Measurements from ENCODE around the gene BBC3.
"Not testable (repeated sequence)": the region's sequence is repeated elsewhere in the genome, so short reads cannot be mapped to it uniquely, and the experiment has no call there.

Gene BBC3

DNA sequence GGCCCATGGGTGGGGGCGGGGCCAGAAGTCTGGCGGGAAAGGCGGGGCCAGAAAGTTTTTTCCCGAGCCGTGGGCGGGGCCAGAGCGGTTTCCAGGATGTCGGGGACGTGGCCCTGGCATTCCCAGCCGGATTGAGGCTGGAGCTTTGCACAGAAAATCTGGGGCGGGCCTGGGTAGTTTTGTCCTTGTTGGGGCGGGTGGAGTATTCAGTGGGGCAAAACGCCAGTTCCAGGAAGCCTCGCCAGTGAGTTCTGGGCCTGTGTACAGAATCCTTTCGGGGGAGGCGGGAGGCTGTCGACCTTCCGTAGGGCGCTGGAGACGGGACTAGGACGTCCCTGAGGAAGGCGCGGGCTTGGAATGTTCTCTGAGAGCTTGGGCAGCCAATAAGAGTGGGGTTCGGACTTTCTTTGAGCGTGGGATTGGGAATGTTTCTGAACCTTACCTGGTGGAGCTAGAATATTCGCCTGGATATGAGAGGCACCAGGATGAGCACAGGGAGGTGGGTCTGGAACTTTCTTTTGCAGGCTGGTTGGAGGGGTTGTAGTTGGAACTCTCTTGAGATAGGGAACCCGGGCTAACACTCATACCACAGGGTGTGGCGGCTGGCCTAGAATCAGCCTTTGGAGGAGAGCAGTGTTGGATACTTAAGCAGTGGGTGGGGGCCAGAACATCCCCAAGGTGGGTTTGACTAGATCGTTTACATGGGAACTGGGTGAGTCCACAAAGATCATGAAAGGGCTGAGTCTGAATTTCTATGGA, 26.6 kb upstream of the BBC3 start:
- no peak for DNase-seq

DNA sequence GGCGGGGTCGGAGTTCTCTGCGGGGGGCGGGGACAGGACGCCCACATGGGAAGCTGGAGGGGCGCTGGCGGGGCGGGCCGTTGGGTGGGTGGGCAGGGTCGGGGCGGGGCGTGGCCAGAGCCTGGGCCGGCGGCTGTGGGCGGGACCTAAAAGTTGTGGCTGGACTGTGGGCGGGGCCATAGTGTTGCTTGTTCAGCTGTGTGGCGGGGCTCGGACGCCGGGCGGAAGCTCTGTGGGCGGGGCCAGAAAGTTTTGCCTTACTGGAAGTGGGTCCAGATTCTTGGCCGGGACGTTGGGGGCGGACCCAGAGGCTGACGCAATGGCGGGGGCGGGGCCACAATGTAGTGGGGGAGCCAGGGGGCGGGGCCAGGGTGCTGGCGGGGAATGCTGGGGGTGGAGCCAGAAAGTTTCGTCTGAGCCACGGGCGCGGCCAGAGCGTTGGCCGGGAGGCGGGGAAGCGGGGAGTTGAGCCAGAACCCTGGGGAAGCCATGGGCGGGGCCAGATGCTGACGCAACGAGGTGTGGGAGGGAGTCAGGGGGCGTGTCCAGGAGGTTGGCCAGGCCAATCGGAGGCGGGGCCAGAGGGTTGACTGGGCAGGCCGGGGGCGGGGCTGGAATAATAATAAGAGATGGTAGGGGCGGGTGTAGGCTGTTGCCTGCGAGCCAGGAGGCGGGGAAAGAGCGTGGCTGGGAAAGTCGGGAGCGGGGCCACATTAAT, 25.9 kb upstream of the BBC3 start:
- peak; percentile 98 for DNase-seq

DNA sequence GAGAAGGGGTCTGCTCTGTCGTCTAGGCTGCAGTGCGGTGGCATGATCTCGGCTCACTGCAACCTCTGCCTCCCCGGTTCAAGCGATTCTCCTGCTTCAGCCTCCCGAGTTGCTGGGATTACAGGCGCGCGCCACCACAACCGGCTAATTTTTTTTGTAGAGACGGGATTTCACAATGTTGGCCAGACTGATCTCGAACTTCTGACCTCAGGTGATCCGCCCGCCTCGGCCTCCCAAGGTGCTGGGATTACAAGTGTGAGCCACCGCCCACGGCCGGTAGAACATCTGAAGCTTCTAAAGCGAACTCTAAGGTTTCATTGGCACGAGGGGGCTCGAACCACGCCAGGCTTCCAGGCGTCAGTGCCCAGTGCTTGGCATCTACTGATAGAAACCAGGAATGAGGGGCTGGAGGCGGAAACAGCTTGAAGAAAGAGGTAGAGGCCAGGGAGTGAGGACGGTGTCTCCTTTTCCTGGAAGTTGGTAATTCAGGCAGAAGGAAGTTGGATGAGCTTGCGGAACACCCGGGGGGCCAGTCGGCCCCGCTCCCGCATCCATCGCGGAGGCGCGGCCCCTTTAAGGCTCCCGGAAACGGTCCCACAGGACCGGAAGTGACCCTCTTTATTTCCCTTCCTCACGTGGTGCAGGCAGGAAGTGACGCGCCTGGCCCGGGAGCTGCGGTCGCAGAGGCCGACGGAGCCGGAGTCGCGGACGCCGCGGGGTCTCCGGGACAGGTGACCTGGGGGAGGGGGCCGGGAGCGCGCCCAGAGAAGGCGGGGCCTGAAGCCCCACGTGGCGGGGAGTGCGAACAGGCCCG, 25.1 kb upstream of the BBC3 start, which contains the start of gene CCDC9:
Gene CCDC9, plus strand, starts transcription at position 647 of the 814 bp plus-strand sequence. CDS start 1,876 bp downstream, outside the sequence.
- DNase-seq = peak; percentile 93

DNA sequence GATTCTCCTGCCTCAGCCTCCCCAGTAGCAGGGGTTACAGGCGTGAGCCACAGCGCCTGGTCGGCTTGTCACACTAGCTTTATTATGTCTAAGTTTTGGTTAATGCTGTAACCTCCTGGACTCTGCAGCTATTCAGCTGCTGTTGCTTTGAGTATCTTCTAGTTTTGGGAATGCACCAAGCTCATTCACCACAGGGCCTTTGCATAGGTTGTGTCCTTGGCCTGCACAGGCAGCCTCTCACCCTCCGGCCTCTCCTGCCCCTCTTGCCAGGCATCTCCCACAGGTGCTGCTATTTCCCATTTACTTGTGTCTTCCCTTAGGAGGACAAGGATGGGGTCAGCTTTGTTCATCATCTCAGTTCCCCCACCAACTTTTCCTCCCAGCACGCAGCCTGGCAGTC, 23.0 kb upstream of the BBC3 start:
- DNase-seq = no peak

DNA sequence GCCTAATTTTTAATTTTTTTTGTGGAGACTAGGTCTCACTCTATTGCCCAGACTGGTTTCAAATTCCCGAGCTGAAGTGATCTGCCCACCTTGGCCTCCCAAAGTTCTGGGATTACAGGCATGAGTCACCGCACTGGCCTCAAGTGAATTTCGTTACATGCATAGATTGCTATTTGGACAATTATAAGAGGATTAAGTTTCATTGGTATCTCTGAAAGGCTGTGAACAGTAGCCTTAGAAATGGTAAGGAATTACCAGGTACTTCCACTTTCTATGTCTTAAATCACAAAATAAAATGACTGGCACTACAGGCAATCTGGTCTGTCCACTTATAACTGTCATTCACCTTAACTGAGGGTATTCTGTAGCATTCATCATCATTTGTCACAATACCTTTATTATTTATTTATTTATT, 22.5 kb upstream of the BBC3 start:
- no peak for DNase-seq

DNA sequence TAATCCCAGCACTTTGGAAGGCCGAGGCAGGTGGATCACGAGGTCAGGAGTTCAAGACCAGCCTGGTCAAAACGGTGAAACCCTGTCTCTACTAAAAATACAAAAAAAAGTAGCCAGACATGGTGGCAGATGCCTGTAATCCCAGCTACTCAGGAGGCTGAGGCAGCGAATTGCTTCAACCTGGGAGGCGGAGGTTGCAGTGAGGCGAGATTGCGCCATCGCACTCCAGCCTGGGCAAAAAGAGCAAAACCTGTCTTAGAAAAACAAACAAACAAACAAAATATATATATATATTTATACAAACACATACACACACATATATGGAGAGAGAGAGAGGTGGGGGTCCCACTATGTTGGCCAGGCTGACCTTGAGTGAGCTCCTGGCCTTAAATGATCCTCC, 22.0 kb upstream of the BBC3 start:
- DNase-seq = not testable (repeated sequence)

DNA sequence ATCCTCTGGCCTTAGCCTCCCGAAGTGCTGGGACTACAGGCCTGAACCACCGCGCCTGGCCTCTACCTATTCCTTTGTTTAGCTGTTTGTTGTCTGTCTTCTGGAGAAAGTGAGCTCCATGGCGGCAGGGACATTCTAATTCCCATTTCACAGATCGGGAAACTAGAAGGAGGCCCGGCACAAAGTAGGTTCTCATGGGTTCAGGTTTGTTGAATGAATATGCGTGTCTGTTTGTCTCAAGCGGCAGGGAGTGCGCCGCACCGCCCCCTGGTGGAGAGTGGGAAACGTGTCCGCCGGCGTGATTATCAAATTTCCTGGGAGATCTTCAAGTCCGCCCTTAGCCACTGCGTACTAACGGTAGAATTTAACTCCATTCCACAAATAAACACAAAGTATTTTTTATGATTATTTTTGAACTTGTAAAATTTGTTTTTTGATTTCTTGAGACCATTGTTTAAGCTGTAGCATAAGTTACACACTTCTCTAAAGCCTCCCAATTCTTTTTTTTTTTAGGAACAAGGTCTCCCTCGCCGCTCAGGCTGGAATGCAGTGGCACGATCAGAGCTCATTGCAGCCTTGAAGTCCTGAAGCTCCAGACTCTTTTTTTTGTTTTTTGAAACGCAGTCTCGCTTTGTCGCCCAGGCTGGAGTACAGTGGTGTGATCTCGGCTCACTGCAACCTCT, 16.4 kb upstream of the BBC3 start:
- peak; percentile 50 for DNase-seq

DNA sequence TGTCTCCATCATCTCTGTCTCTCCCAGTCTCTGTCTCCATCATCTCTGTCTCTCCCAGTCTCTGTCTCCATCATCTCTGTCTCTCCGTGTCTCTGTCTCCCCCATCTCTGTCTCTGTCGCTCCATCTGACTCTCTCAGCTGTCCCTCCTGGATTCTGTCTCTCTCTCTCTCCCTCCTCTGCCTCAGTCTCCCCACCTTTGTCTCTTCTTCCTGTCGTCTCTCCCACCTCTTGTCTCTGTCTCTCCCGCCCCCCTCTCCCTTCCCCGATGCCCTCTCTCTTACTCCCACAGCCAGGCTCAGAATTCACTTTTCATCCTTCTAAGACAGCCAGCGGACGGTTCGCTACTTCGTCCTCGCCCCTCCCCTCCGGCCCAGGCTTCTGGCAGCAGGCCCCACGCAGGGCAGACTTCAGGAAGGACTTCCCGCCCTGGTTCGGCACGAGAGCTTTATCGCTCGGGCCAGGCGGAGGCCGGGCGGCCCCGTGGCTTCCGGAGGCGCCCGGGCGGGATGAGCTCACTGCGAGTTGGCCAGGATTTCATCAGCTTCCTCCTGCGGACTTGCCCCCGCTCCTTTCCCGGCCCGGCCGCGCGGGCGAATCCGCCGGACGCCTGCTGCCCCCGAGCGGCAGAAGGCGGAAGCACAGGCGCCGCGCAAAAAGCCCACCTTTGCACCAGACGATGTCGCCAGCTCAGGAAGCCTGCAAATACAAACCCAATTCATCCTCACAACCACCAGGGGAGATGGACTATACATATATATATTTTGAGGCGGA, 13.0 kb upstream of the BBC3 start:
- DNase-seq = peak; percentile 79

DNA sequence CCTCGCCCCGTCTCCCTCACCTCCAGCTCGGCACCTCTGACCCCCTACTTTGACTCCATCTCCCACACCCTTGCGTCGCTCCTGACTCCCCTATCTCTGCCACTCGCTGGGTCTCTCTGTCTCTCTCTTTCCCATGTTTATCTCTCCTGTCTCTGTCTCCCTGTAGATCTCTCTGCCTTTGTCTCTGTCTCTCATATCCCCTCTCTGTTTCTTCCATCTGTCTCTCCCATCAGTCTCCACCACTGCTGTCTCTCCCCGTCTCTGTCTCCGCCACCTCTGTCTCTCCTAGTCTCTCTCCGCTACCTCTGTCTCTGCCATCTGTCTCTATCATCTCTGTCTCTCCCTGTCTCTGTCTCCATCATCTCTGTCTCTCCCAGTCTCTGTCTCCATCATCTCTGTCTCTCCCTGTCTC, 12.4 kb upstream of the BBC3 start:
- DNase-seq = no peak

DNA sequence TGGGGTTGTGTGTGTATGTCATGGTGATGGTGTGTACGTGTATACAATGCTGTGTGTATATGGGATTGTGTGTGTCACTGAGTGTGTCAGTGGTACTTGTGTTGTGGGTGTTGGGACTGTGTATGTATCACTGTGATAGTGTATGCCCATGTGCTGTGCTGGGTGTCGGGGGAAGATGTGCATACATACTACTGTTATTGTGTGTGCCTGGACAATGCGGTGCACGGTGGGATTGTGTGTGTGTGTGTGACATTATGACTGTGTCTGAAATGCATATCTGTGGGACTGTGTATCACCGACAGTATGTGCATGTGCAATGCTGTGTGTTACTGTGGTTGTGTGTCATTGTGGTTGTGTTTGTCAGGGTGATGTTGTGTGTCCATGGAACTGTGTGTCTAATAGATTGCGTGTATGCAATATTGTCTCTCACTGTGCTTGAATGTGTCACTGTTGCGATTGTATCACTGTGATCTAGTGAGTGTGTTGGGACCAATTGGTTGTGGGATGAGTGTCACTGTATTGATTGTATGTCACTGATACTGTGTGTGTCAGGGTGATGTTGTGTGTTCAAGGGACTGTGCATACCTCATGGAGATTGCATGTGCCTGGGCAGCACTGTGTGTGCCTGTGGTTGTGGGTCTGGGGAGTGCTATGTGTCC, 11.0 kb upstream of the BBC3 start:
- no peak for DNase-seq

DNA sequence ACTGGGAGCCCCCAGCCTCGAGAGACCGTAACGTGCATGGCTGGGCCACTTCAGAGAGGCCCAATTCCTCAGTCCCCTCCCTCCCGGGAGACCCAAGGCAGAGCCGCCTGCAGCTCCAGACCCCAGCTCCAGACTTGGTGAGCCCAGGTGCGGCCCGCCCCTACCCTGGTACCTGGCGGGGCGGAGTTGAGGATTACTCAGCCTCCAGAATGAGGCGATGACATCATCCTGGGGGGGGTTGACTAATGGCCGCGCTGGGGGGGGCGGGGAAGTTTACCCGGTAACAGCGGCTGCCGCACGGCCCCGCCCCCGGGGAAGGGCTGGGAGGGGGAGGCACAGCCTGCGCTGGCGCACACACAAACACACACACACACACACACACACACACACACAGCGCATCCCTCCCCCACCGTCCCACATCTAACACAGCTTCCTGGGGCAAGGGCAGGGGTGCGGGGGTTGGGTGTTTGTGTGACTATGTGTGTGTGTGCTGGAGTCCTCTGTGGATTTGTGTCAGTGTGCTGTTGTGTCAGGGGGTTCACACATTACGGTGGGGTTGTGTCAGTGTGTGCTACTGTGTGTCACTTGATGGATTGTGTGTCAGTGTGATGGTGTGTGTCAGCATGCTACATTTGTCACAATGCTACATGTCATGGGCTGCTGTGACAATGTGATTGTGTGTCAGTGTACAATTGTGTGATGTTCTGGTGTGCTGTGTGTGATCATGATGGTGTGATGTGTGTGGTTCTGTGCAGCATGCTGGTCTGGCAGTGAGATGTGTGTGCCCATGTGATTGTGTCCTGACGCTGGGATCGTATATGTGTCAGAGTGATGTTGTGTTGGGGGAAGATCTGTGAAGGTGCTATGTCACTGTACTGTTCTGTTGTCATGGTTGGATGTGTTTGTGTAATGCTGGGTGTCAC, 10.3 kb upstream of the BBC3 start:
- no peak for DNase-seq

DNA sequence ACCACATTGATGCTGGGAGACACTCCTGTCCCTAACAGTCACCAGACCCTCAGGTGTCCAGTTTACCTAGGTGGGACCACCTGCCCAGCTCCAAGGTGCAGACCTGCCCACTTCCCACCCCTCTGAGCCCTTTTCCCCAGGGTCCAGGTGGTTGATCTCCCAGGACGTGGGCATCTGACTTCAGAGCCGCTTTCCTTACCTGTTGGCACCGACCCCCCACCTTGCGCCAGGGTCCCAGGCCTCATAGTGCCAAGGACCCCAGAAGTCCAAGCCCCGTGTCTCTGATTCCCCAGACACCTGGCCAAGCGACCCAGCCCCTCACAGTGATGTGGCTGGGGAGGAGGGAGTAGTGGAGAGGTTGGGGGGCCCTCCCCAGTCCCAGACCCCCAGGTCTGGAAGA, 9.6 kb upstream of the BBC3 start:
- no peak for DNase-seq

DNA sequence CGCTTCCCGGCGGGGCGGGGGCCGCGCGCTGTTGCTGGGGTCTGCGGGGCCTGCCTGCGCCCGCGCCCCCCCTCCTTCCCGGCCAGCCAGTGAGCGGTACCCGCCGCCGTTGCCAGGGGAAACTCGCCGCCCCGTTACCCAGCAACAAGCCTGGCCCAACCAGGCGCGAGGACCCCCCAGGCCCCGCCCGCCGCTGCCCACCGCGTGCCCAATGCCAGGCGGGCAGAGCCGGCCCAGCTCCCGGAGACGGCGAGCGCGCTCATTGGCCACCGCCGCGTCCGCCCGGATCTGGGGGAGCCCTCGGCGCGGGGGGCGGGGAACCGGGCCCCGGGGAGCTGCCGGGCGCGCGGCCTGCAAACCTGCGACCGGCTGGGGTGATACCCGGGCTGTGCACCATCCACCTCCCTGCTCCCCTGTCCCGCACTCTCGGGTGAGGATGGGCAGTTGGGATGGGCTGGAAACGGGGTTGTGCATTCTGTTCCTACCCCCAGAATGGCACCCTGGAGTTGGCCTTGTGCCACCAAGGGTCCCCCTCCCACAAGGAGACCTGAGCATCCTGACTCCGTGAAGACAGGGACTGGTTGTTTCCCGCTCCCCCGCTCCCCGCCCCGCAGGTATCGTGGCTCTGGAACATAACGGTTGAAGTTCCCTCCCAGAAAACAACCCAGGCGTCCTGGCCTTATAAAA, 8.8 kb upstream of the BBC3 start:
- DNase-seq = no peak

DNA sequence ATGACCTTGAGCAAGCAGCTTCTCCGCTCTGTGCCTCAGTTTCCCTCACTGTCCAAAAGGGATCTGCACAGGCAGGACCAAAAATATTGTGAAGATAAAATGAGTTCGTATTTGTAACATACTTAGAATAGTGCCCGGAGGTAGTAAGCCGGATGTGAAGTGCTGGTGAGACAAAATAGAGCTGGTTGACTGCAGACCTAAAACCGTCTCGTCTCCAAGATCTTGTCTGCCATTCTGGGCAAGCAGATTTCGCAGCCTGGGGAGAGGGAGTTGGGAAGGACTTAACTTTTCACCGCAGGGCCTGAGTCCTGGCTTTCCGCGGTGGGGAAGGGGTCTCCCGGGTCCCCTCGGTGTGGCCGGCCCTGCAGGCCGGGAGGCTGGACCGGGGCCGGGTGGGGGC, 8.2 kb upstream of the BBC3 start:
- no peak for DNase-seq

DNA sequence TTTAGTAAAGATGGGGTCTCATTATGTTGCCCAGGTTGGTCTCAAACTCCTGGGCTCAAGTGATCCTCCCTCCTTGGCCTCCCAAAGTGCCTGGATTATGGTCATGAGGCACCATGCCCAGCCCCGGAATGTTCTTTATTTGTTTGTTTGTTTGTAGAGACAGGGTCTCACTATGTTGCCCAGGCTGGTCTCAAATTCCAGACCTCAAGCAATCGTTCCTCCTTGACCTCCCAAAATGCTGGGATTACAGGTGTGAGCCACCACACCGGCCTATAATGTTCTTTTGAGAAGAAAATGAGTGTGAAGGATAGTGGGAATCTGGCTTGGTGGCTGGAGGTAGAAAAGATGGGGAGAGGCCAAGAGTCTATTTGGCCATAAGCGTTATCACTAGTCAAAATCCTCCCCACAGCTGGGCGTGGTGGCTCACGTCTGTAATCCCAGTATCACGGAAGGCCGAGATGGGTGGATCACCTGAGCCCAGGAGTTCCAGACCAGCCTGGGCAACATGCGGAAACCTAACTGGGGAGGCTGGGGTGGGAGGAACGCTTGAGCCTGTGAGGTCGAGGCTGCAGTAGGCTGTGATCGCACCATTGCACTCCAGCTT, 5.2 kb upstream of the BBC3 start:
- no peak for DNase-seq

DNA sequence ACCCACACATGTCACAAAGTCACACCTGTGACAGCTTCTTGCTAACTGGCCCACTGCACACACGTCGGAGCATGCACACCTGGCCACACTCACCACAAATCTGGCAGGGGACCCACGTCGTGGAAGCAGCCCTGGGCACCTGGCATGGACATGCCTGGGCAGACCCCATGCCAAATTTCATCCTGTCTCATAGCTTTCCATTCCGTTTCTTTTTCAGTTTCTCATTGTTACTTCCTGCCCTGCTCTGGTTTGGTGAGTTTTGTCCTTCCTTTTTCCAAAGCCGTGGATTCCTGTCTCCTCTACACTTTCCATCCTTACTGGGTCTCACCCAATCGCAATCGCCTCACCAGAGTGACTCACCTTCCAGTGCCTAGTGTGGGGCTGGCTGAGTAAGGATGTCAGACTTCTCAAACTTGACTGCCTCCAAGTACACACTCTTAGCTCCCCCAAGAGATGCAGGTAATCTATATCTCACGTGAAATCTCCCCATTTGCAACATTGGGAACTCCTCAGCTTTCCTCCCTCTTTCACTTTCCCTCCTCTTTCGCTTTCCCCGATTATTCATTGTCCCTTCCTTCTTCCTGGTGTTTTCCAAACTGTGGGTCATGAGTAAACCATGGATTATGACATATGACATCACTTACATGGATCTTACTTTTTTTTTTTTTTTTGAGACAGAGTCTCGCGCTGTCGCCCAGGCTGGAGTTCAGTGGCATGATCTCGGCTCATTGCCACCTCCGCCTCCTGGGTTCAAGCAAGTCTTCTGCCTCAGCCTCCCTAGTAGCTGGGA, 1.6 kb upstream of the BBC3 start:
- no peak for DNase-seq

DNA sequence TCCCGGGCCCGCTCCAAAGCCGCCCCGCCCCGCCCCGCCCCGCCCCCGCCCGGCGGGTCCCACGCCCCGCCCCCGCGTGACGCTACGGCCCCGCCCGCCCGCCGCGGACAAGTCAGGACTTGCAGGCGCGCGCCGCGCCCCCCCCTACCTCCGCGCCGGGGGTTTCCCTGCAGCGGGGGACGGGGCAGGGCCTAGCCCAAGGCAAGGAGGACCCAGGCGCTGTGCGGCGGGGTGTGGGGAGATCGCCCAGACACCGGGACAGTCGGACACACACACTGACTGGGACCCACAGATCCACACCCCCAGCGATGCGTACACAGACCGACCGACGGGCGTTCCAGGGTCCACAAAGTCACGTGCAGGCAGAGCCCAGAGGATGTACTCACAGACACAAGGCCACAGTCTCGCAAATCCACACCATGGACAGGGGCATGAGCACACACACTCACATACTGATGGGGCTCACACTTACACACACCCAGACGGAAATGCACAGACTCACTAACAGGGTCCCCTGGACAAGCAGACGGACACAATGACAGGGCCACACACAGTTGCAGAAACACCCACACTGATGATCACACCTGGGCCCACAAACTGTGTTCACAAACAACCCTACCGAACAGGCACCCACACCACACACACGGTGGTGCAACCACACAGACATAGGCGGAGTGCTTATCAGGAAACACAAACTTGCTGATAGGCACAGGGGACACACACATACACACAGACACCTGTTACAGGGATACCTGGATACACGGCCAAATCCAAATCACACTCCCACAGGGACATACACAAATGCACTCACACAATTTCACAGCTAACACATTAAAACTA, 436 bp upstream of the BBC3 start:
- DNase-seq = no peak
